ENCODE data around the gene AZI2. TPM values are rescaled to one million over a fixed set of nuclear protein-coding genes. Genes with fewer than 3 reads are reported as not detected.

Gene AZI2
- total and polyA plus RNA-seq, 9 of the 15 experiments (the other 6 are each of a cell fraction or from before 2014, with no cell fraction given), result 28.5 to 96.3 (median 70.2) TPM

- WGBS (ENCODE audit: insufficient coverage, low coverage, missing lambda C conversion rate), result 2% methylated on average over 16 of the region's 16 CpGs
- H4K20me1 ChIP-seq (replicated peaks; ENCODE audit: control insufficient read depth, insufficient read depth, low read length), result no peaks in the 10 kb centered on the region
- peak overlapping the region; percentile 91 for H3K4me2 ChIP-seq (ENCODE audit: insufficient read depth, low read length)
- ChIA-PET POLR2A (interaction anchor here (0.7 to 1.9 kb wide), 8 partner anchors 11 to 80 kb away, joined by 3 to 8 read pairs (median 4); no protein-coding TSS in a partner anchor), CTCF (ENCODE audit: low intra/inter-chr PET ratio) (no interaction called here)
- FAIRE-seq (peak; percentile 64), ATAC-seq (peak; percentile 2; the same call in 2 of the 3 replicates), DNase-seq (ENCODE audit: extremely low read depth in 1 of 4, low spot score in 3 of 4) (peak; percentile 7 to 20 (median 10))
- in situ Hi-C loops (cut with MboI) (no loop called here), intact Hi-C loops (cut with micrococcal nuclease) (loop anchor here (2.0 kb wide), 1 partner anchor 107 kb away; the partner anchor contains the start of gene CMC1)
- no TSS peak for BruUV-seq (replicated peaks)
- H3K36me3 ChIP-seq (ENCODE audit: control insufficient read depth, insufficient read depth, low read length), result peaks cover 6% of the 10 kb centered on the region; the same call in 1 of the 3 replicates
- H3K27me3 ChIP-seq (ENCODE audit: control insufficient read depth in 2 of 2, insufficient read depth in 2 of 2, low read length in 2 of 2), result no peaks in the 10 kb centered on the region
- peak overlapping the region; percentile 65 for H3K4me3 ChIP-seq
- TF ChIP-seq TCF3 (CRISPR knock-in tag; IDR thresholded peaks at IDR 0.05) (0 out of 2 replicates have a peak, but pooled peaks have one; percentile 1), CEBPG (CRISPR knock-in tag; IDR thresholded peaks at IDR 0.05) (peak; percentile 54), CEBPG (tag; conservative IDR thresholded peaks at IDR 0.05 in 1 of 2, IDR thresholded peaks at IDR 0.05 in 1 of 2) (peak; percentile 90 to 97), FUS (optimal IDR thresholded peaks at IDR 0.05; ENCODE audit: low read depth, low read length) (no peak), KDM1A (IDR thresholded peaks at IDR 0.05) (peak in 1 of 2 experiments; percentile 37; a peak in 1 of 4 replicates), CEBPB (tag; IDR thresholded peaks at IDR 0.05) (peak; percentile 96), RBM25 (IDR thresholded peaks at IDR 0.05; ENCODE audit: low read depth, low read length, severe bottlenecking) (peak; percentile 62), POLR2H (tag; IDR thresholded peaks at IDR 0.05; ENCODE audit: low read depth) (no peak), ATF3 (IDR thresholded peaks at IDR 0.05) (peak; percentile 64), ATF3 (CRISPR knock-in tag; conservative IDR thresholded peaks at IDR 0.05) (no peak), TSC22D4 (tag; IDR thresholded peaks at IDR 0.05) (no peak), SMARCA4 (IDR thresholded peaks at IDR 0.05) (peak; percentile 10; the same call in 1 of the 2 replicates)
- H3K9me1 ChIP-seq (ENCODE audit: control insufficient read depth, insufficient read depth, low read length), result no peaks in the 10 kb centered on the region
- no peaks in the 10 kb centered on the region for H3K9me3 ChIP-seq (replicated peaks; ENCODE audit: control insufficient read depth, insufficient read depth, low read depth, low read length)
- peak overlapping the region; percentile 99 for H3K27ac ChIP-seq (ENCODE audit: extremely low read depth, low read depth, low read length)
- H3K4me1 ChIP-seq (replicated peaks in 1 of 2; ENCODE audit: control insufficient read depth in 2 of 2, insufficient read depth in 2 of 2, low read length in 2 of 2), result peaks cover 4 to 10% of the 10 kb centered on the region in 2 experiments; a peak in 3 of 5 replicates
- peak overlapping the region; percentile 91 to 95 for H3K9ac ChIP-seq (ENCODE audit: insufficient read depth in 1 of 2, low read depth in 2 of 2, low read length in 2 of 2)
- H2AFZ ChIP-seq (ENCODE audit: low read depth, low read length), result peak overlapping the region; percentile 97
- peaks cover 72% of the 10 kb centered on the region for H3K79me2 ChIP-seq (ENCODE audit: control insufficient read depth, insufficient read depth, low read length)
Observed at GRCh38 chr3:28347374-28348264, 1.0 kb downstream of the AZI2 start.

Measured in K562 (cell line).